ENCODE measurements around the gene CHIT1.

DNA sequence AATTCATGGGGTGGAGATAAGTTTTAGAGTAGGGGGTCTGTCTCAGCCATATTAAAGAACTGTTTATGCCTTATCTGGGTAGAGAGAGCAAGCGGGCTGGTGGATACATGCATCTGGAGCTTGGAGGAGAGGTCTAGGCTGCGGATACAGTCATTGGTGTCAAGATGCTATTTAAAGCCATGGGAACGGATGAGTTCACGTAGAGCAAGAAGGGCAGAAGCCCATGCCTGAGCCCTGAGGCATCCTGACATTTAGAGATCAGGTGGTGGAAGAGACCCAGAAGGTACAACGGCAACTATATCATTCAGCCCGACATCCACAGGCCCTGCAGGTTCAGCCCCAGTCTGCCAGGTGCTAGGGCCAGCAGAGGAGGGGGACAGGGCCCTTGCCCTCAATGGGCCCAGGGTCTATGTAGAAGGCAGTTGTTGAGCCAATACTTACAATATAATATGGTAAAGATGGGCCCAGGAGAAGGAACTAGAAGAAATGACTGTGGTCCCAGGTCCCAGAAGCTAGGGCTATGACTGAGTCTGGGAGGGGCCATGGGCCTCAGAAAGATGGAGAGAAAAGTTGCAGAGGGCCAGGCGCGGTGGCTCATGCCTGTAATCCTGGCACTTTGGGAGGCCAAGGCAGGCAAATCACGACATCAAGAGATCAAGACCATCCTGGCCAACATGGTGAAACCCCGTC, 27.8 kb downstream of the CHIT1 start:
- TF ChIP-seq POLR2A (IDR thresholded peaks at IDR 0.05; ENCODE audit: extremely low read depth, insufficient read length): no peak
- TF ChIP-seq, protein P1, sequence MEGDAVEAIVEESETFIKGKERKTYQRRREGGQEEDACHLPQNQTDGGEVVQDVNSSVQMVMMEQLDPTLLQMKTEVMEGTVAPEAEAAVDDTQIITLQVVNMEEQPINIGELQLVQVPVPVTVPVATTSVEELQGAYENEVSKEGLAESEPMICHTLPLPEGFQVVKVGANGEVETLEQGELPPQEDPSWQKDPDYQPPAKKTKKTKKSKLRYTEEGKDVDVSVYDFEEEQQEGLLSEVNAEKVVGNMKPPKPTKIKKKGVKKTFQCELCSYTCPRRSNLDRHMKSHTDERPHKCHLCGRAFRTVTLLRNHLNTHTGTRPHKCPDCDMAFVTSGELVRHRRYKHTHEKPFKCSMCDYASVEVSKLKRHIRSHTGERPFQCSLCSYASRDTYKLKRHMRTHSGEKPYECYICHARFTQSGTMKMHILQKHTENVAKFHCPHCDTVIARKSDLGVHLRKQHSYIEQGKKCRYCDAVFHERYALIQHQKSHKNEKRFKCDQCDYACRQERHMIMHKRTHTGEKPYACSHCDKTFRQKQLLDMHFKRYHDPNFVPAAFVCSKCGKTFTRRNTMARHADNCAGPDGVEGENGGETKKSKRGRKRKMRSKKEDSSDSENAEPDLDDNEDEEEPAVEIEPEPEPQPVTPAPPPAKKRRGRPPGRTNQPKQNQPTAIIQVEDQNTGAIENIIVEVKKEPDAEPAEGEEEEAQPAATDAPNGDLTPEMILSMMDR (IDR thresholded peaks at IDR 0.05; ENCODE audit: low read depth, low read length): no peak
- no peak for TF ChIP-seq MYC (IDR thresholded peaks at IDR 0.05; ENCODE audit: low read depth, low read length)
